GM12891 (cell line): Measurements from ENCODE around the gene FCN2.

Experiments
- PAX5 ChIP-seq: IDR thresholded peaks from 2 replicates; pipeline ENCODE4 v1.6.1; 2011; ENCODE audit warnings: low read length, moderate library complexity, mild to moderate bottlenecking; ENCODE audit not compliant: insufficient read depth, severe bottlenecking
- POLR2A ChIP-seq: IDR thresholded peaks from 2 replicates; pipeline ENCODE4 v1.6.1; 2011; ENCODE audit warnings: low read depth, low read length, control low read depth
- POLR2AphosphoS5 ChIP-seq: IDR thresholded peaks from 2 replicates; pipeline ENCODE4 v1.6.1; 2011; ENCODE audit warnings: low read depth, low read length, control low read depth
- TAF1 ChIP-seq: IDR thresholded peaks from 2 replicates; pipeline ENCODE4 v1.6.1; 2011; ENCODE audit warnings: low read depth, low read length, control low read depth

DNA sequence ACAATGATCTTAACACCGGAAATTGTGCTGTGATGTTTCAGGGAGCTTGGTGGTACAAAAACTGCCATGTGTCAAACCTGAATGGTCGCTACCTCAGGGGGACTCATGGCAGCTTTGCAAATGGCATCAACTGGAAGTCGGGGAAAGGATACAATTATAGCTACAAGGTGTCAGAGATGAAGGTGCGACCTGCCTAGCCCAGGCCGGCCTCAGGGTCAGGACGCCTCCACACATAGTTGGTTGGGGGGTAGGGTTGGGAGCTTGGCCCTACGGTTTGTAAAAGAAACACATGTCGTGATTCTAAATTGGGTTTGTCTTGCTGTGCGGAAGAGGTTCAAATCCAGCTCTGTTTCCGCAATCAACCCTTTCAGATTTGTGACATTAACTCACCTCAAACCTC lies 6.6 kb downstream of the FCN2 start:
- TF ChIP-seq POLR2A: no peak
- TF ChIP-seq TAF1: no peak
- no peak for TF ChIP-seq POLR2AphosphoS5
- TF ChIP-seq PAX5: no peak
